ENCODE data around the gene EVL. TPM values are rescaled to one million over a fixed set of nuclear protein-coding genes. Genes with fewer than 3 reads are reported as not detected.

EVL gene
- total and polyA plus RNA-seq, 2 of the 8 experiments (the other 6 are each of a cell fraction or from before 2014, with no cell fraction given): 30.7 to 64.6 TPM

DNA sequence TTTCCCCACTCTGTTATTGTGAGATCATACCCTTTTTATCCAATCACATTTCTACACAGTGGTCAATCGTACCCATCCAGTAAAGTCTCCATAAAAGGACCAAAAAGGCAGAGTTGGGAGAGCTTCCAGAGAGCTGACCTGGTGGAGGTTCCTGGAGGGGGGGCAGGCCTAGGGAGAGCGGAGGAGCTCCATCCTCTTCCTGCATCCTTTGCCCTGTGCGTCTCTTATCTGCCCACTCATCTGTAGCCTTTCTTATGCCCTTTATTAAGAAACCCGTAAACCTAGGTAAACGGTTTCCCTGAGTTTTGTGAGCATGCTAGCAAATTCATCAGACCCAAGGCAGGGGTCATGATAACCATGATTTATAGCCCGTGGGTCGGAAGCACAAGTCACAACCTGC, 26.2 kb downstream of the EVL start (continued):
- TF ChIP-seq, protein P1, sequence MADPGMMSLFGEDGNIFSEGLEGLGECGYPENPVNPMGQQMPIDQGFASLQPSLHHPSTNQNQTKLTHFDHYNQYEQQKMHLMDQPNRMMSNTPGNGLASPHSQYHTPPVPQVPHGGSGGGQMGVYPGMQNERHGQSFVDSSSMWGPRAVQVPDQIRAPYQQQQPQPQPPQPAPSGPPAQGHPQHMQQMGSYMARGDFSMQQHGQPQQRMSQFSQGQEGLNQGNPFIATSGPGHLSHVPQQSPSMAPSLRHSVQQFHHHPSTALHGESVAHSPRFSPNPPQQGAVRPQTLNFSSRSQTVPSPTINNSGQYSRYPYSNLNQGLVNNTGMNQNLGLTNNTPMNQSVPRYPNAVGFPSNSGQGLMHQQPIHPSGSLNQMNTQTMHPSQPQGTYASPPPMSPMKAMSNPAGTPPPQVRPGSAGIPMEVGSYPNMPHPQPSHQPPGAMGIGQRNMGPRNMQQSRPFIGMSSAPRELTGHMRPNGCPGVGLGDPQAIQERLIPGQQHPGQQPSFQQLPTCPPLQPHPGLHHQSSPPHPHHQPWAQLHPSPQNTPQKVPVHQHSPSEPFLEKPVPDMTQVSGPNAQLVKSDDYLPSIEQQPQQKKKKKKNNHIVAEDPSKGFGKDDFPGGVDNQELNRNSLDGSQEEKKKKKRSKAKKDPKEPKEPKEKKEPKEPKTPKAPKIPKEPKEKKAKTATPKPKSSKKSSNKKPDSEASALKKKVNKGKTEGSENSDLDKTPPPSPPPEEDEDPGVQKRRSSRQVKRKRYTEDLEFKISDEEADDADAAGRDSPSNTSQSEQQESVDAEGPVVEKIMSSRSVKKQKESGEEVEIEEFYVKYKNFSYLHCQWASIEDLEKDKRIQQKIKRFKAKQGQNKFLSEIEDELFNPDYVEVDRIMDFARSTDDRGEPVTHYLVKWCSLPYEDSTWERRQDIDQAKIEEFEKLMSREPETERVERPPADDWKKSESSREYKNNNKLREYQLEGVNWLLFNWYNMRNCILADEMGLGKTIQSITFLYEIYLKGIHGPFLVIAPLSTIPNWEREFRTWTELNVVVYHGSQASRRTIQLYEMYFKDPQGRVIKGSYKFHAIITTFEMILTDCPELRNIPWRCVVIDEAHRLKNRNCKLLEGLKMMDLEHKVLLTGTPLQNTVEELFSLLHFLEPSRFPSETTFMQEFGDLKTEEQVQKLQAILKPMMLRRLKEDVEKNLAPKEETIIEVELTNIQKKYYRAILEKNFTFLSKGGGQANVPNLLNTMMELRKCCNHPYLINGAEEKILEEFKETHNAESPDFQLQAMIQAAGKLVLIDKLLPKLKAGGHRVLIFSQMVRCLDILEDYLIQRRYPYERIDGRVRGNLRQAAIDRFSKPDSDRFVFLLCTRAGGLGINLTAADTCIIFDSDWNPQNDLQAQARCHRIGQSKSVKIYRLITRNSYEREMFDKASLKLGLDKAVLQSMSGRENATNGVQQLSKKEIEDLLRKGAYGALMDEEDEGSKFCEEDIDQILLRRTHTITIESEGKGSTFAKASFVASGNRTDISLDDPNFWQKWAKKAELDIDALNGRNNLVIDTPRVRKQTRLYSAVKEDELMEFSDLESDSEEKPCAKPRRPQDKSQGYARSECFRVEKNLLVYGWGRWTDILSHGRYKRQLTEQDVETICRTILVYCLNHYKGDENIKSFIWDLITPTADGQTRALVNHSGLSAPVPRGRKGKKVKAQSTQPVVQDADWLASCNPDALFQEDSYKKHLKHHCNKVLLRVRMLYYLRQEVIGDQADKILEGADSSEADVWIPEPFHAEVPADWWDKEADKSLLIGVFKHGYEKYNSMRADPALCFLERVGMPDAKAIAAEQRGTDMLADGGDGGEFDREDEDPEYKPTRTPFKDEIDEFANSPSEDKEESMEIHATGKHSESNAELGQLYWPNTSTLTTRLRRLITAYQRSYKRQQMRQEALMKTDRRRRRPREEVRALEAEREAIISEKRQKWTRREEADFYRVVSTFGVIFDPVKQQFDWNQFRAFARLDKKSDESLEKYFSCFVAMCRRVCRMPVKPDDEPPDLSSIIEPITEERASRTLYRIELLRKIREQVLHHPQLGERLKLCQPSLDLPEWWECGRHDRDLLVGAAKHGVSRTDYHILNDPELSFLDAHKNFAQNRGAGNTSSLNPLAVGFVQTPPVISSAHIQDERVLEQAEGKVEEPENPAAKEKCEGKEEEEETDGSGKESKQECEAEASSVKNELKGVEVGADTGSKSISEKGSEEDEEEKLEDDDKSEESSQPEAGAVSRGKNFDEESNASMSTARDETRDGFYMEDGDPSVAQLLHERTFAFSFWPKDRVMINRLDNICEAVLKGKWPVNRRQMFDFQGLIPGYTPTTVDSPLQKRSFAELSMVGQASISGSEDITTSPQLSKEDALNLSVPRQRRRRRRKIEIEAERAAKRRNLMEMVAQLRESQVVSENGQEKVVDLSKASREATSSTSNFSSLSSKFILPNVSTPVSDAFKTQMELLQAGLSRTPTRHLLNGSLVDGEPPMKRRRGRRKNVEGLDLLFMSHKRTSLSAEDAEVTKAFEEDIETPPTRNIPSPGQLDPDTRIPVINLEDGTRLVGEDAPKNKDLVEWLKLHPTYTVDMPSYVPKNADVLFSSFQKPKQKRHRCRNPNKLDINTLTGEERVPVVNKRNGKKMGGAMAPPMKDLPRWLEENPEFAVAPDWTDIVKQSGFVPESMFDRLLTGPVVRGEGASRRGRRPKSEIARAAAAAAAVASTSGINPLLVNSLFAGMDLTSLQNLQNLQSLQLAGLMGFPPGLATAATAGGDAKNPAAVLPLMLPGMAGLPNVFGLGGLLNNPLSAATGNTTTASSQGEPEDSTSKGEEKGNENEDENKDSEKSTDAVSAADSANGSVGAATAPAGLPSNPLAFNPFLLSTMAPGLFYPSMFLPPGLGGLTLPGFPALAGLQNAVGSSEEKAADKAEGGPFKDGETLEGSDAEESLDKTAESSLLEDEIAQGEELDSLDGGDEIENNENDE (IDR thresholded peaks at IDR 0.05; ENCODE audit: insufficient replicate concordance, low read length): no peak
- TF ChIP-seq POU5F1 (IDR thresholded peaks at IDR 0.05; ENCODE audit: low read depth, low read length): no peak
- no peak for TF ChIP-seq ZNF274 (IDR thresholded peaks at IDR 0.05; ENCODE audit: borderline replicate concordance, extremely low read depth, low read length)
- TF ChIP-seq, protein P2, sequence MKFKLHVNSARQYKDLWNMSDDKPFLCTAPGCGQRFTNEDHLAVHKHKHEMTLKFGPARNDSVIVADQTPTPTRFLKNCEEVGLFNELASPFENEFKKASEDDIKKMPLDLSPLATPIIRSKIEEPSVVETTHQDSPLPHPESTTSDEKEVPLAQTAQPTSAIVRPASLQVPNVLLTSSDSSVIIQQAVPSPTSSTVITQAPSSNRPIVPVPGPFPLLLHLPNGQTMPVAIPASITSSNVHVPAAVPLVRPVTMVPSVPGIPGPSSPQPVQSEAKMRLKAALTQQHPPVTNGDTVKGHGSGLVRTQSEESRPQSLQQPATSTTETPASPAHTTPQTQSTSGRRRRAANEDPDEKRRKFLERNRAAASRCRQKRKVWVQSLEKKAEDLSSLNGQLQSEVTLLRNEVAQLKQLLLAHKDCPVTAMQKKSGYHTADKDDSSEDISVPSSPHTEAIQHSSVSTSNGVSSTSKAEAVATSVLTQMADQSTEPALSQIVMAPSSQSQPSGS (IDR thresholded peaks at IDR 0.05; ENCODE audit: low read length): no peak
- TF ChIP-seq CHD1 (IDR thresholded peaks at IDR 0.05; ENCODE audit: low read depth, low read length): no peak
- no peak for TF ChIP-seq JUN (IDR thresholded peaks at IDR 0.05; ENCODE audit: low read depth, low read length)
- TF ChIP-seq KDM4A (IDR thresholded peaks at IDR 0.05; ENCODE audit: low read depth, low read length, severe bottlenecking): no peak
- no peak for TF ChIP-seq TAF1 (IDR thresholded peaks at IDR 0.05; ENCODE audit: low read depth, low read length)

Data from H1 (cell line).